MV-4-11 (cell line): ENCODE data around the gene S100A5.
"Not testable (repeated sequence)": the region's sequence is repeated elsewhere in the genome, so short reads cannot be mapped to it uniquely, and the experiment has no call there.

Experiments
- DNase-seq: peaks from one replicate; lab custom pipeline; 2025; lab: John Stamatoyannopoulos, UW

Gene S100A5

GRCh38 chr1:153540394-153541361, at the start of gene S100A5:
Gene S100A5 (minus strand): TSS chr1:153540934. CDS start chr1:153540191, 743 bp downstream.
- peak; percentile 74 for DNase-seq

- DNase-seq, result no peak
Observed at GRCh38 chr1:153588482-153588881, 47.7 kb upstream of the S100A5 start.

- DNase-seq, result not testable (repeated sequence)
Observed at GRCh38 chr1:153588033-153588432, 47.3 kb upstream of the S100A5 start.

GRCh38 chr1:153587314-153587713, 46.6 kb upstream of the S100A5 start:
- no peak for DNase-seq

- DNase-seq, result no peak
Observed at GRCh38 chr1:153586347-153586746, 45.6 kb upstream of the S100A5 start.

GRCh38 chr1:153585006-153585405, 44.3 kb upstream of the S100A5 start:
- DNase-seq, result no peak

GRCh38 chr1:153583976-153584375, 43.2 kb upstream of the S100A5 start:
- DNase-seq, result no peak

GRCh38 chr1:153583514-153583913, 42.8 kb upstream of the S100A5 start:
- not testable (repeated sequence) for DNase-seq

- not testable (repeated sequence) for DNase-seq
Observed at GRCh38 chr1:153582836-153583235, 42.1 kb upstream of the S100A5 start.

- no peak for DNase-seq
Observed at GRCh38 chr1:153578936-153579335, 38.2 kb upstream of the S100A5 start.

GRCh38 chr1:153578490-153578889, 37.8 kb upstream of the S100A5 start:
- DNase-seq, result no peak

GRCh38 chr1:153577624-153578051, 36.9 kb upstream of the S100A5 start:
- no peak for DNase-seq

- peak; percentile 59 for DNase-seq
Observed at GRCh38 chr1:153577138-153577537, 36.4 kb upstream of the S100A5 start.

GRCh38 chr1:153575497-153575896, 34.8 kb upstream of the S100A5 start:
- DNase-seq, result peak; percentile 13

GRCh38 chr1:153575081-153575491, 34.4 kb upstream of the S100A5 start:
- DNase-seq, result not testable (repeated sequence)

- peak; percentile 55 for DNase-seq
Observed at GRCh38 chr1:153573351-153573750, 32.6 kb upstream of the S100A5 start.

- DNase-seq, result peak; percentile 87
Observed at GRCh38 chr1:153572569-153573015, 31.9 kb upstream of the S100A5 start.

GRCh38 chr1:153571706-153572105, 31.0 kb upstream of the S100A5 start:
- no peak for DNase-seq

- no peak for DNase-seq
Observed at GRCh38 chr1:153570874-153571273, 30.1 kb upstream of the S100A5 start.

GRCh38 chr1:153569465-153569864, 28.7 kb upstream of the S100A5 start:
- DNase-seq, result no peak

- peak; percentile 53 for DNase-seq
Observed at GRCh38 chr1:153568367-153569099, 27.8 kb upstream of the S100A5 start.

- no peak for DNase-seq
Observed at GRCh38 chr1:153567621-153568366, 27.1 kb upstream of the S100A5 start.
